ENCODE results near the gene BLM.
A peak's percentile ranks its signal among the peaks of the same experiment; 100 is the strongest.

BLM gene

DNA sequence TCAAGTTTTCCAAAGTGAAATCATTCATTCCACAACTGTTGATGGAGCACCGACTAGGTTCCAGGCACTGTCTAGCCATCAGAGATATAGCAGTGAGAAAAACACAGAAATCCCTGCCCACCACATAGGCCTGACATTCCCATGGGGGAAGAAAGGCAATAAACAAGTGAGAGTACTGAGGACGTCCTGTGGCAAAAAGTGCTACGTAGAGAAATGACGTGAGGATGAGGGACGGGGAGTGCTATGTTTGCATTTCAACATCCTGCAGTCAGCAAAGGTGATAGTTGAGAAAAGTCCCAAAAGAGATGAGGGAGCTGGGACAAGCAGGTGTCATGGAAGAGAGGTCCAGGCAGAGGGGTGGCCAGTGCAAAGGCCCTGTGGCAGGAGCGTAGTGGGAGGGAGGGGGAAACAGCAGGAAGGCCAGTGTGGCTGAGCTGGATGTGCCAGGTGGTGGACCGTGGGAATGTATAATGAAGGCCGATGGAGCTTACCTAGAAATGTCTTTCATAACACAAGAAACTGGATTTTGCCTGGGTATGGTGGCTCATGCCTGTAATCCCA is 140.8 kb downstream of the BLM start:
- no peak for DNase-seq

DNA sequence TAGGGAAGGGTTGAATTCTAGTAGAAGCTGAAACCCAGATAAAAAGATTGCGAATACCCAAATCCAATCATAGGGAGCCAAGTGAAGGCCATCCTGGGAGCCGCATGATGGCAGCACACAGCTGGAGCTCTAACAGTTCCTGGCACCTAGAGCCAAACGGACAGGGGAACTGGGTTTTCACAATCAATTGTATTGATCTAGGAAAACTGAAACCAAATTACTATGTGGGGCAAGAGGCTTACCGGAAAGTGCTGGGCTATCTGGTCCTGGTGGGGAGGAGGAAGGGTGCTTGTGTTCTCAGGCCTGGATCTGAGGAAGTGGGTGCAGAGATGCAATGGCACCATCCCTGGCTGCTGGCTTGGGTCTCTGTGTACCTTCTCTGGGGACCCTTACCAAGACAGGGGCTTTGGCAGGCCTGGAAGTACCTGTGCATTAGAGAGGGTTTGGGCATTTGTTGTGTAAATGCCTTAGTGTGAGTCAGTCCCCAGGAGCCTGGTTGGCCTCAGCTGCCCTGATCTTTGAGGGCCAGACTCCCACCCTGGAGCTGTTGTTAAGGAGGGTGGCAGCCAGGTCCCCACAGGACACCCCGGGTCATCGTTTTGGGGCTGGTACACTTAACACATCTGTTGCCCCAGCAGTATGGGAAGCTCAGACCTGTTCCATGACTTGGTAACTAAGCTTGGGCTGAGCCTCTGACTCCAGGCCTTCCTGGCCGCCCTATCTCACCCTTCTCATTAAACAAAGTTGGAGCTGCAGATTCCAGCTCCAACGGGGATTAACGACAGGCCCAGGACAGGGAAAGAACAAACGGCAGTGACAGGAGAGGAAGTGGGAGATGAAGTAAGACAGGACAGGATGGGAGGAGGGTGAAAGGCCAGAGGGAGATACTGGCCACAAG is 142.3 kb downstream of the BLM start:
- no peak for DNase-seq

DNA sequence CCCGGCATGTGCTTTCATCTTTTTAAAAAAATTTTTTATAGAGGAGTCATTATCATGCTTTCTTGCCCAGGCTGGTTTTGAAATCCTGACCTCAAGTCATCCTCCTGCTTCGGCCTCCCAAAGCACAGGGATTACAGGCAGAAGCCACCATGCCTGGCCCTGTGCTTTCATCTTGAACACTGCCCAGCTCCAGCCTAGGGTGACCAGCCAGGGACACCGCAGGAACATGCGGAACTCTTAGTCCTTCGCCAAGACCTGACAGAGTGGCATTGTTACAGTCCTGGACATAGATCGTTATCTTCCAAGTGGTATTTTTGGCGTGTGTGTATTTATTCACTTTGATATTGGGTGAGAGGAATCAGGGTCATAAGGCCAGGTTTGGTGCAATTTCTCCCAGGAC is 143.3 kb downstream of the BLM start:
- DNase-seq = no peak

DNA sequence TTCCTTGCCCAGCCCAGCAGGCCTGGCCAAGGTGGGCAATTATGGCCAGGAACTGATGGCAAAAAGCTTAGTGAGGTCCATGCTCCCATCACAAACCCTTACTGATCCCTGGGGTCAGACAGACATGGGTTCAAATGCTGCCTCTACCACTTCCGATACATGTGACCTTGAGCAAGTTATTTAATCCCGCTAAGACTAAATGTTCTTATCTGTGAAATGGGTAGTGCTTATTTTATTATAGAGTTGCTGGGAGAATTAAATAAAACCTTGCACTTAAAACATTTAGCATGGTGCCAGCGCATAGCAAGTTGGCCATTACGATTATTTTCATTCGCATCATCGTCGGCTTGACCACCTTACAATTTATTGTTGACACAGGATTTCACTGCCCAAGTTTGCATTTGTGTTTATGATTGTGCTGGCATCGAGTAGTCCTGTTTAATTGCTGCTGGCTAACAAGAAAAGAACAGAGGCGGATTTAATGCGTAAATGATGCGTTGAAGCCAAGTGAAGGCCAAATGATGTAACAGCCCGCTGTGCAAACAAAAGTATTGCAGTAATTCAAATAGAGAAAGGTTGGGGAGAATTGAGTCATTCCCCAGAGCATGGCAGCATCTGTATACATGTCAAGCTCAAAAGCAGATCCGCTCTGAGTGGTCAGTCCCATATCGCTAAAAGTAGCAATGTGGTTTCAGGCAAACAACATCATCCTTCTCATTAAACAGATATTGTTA is 144.0 kb downstream of the BLM start:
- no peak for DNase-seq

DNA sequence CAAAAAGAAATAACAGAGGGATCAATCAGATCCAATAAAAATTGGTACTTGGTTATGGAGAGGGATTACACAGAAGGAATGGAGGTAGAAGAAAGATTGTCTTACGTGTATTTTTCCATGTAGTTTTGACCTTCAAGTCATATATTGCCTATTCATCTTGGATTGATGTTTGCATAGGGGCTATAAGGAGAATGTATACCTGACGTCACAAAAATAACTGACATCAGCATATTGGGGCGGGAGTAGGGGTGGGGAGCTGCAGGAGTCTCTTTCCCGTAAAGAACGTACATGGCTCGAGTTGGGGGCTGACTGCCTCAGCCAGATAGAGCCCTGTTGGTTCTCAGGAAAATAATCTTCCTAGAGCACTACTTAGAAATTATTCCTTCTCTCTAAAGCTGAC is 145.3 kb downstream of the BLM start:
- DNase-seq = no peak

DNA sequence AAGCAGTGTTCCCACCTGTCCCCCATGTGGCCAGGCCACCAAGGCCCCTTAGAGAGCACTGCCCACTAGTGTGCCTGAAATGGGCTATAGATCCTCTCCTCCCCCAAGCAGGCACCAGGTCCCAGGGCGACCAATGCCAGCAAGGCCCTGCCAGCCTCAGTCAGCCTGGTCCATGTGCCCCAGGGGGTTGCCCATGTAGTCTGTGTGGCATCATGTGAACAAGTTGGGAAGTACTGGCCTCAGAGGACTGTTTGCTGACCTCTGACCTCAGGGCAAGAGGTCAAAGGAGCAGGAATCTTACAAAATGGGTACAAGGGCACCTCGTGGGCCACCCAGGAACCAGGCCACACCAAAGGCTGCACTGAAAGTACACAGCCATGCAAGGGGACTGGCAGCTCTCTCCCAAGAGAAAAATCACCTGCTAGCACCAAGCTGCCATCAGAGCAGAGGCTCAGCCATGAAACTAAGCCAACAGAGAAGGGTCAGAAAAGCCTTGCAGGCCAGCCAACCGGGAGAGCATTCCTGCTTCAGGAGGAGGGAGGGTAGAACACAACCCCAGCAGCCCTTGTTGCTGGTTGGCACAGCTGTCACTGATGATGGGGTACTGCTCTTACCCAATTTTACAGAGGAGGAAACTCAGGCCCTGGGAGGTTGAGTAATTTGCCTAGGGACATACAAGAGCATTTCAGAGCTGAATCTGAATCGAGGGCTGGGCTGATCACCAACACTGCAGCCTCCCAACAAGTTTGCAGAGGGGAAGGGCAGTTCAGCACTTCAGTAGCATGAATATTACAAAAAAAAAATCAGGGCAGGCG is 146.0 kb downstream of the BLM start:
- no peak for DNase-seq

DNA sequence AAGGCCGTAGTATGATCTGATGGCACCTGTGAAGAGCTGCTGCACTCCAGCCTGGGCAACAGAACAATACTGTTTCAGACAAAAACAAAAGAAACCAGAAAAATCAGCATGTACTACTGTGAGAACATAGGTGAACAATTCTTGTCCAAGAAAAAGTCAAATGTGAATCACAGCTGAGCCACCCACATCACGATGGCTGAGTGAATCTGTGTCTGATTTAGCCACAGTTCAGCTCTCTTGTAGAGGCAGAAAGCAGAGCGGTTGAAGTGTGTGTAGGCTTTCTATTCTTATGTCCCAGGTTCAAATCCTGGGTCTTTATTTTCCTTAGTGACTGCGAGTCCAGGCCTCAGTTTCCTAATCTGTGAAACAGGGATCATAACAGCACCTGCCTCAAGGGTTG is 146.8 kb downstream of the BLM start:
- peak; percentile 64 for DNase-seq

DNA sequence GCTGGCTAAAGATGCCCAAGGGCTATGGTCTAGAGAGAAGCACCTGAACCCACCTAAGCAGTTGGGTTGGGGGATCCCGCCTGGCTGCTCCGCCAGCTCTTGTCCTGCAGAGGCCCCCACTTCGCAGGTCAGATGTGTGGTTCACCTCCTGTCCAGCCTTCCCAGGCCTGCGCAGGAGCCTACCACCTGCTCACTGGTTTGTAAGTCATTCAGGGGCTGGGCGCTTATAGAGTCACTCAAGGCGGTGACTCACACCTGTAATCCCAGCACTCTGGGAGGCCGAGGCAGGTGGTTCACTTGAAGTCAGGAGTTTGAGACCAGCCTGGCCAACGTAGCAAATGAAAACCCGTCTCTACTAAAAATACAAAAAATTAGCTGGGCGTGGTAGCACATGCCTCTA is 147.4 kb downstream of the BLM start:
- DNase-seq = no peak

DNA sequence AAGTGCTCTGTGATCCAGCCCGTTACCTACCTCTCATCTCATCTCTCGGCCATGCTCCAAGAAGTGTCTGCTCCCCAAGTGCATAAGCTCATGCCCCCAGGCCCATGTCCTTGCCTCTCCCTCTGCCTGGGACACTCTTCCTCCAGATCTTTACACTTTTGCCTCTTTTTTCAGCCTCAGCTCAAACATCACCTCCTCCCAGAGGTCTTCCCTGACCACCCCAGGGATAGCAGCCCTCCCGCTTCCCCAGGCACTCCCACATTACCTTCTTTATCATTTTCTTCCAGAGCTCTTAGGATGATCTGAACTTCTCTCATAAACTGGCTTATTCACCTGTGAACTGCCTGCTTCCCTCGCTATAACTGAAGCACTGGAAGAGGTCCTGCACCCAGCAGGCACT is 148.6 kb downstream of the BLM start:
- DNase-seq = no peak

All from stimulated activated CD4-positive, alpha-beta T cell treated with anti-CD3 and anti-CD28 coated beads, Interleukin-1b, Interleukin-23, amount 100 ng/mL, for 48 hours (primary cell).